H1 (cell line): Measurements from ENCODE around the gene OSBPL6. TPM values are rescaled to one million over a fixed set of nuclear protein-coding genes. Genes with fewer than 3 reads are reported as not detected.

Source experiments
- CTCF ChIA-PET: fragments of 300-600 bp; sonication (Branson Sonifier 250); formaldehyde crosslinking; loops from one replicate; lab custom pipeline; 2021; ENCODE audit not compliant: partially characterized antibody; lab: Charles Lee
- POLR2A ChIA-PET: fragments of 300-600 bp; sonication (Branson Sonifier 250); formaldehyde crosslinking; loops from one replicate; lab custom pipeline; 2021; ENCODE audit warnings: inconsistent platforms; ENCODE audit not compliant: partially characterized antibody; lab: Charles Lee
- DNase-seq, 2 experiments: peaks; one replicate each; pipeline versions ENCODE4 v3.0.0 to v3.0.0-alpha.2; 2010 to 2022; ENCODE audit warnings: low spot score in 2 of 2, low read depth in 1 of 2, mixed read lengths in 1 of 2
- FAIRE-seq: peaks from 2 replicates; lab custom pipeline; 2011; peaks lifted over from hg19 to GRCh38; lab: Jason Lieb, UNC
- H2AFZ ChIP-seq: 2 replicates; pipeline ENCODE4 v1.8.1; 2012; ENCODE audit warnings: low read length, inconsistent platforms
- H2AK5ac ChIP-seq: 2 replicates; pipeline ENCODE4 v1.6.1; 2013; ENCODE audit warnings: low read depth, low read length
- H2BK120ac ChIP-seq: replicated peaks from 2 replicates; pipeline ENCODE3; 2013; ENCODE audit warnings: low read depth, low read length, inconsistent platforms
- H2BK12ac ChIP-seq: 2 replicates; pipeline ENCODE4 v1.6.1; 2013; ENCODE audit warnings: low read depth, low read length
- H2BK15ac ChIP-seq: 2 replicates; pipeline ENCODE4 v1.6.1; 2013; ENCODE audit warnings: low read length
- H2BK20ac ChIP-seq: 2 replicates; pipeline ENCODE4 v1.6.1; 2013; ENCODE audit warnings: low read length
- H2BK5ac ChIP-seq: 2 replicates; pipeline ENCODE4 v1.6.1; 2013; ENCODE audit warnings: low read depth, low read length
- H3K14ac ChIP-seq: 2 replicates; pipeline ENCODE4 v1.6.1; 2013; ENCODE audit warnings: inconsistent platforms; ENCODE audit not compliant: insufficient read length
- H3K18ac ChIP-seq: 2 replicates; pipeline ENCODE4 v1.6.1; 2013; ENCODE audit warnings: low read length; ENCODE audit errors: extremely low read depth
- H3K23ac ChIP-seq: 2 replicates; pipeline ENCODE4 v1.6.1; 2013; ENCODE audit warnings: inconsistent platforms; ENCODE audit not compliant: insufficient read length
- H3K23me2 ChIP-seq: 2 replicates; pipeline ENCODE4 v1.6.1; 2013; ENCODE audit warnings: low read depth, low read length
- H3K27ac ChIP-seq: 2 replicates; pipeline ENCODE4 v1.6.1; 2011; ENCODE audit warnings: low read depth, low read length, inconsistent platforms
- H3K27me3 ChIP-seq, 4 experiments: replicated peaks in 1 of 4; 1 replicate in 1 of 4; 2 replicates in 3 of 4; pipeline versions ENCODE4 v1.6.1 to v1.8.1; 2011 to 2013; ENCODE audit warnings: low read length in 3 of 4, mild to moderate bottlenecking in 3 of 4, inconsistent platforms in 2 of 4, mixed read lengths in 2 of 4, moderate library complexity in 1 of 4; ENCODE audit not compliant: control insufficient read depth in 3 of 4, insufficient read depth in 3 of 4; ENCODE audit errors: extremely low read depth in 1 of 4
- H3K36me3 ChIP-seq, 4 experiments: 2 replicates each; pipeline versions ENCODE4 v1.6.1 to v1.8.1; 2011 to 2013; ENCODE audit warnings: mild to moderate bottlenecking in 4 of 4, low read length in 3 of 4, moderate library complexity in 2 of 4, control low read depth in 1 of 4, inconsistent platforms in 1 of 4; ENCODE audit not compliant: insufficient read depth in 4 of 4, control insufficient read depth in 2 of 4
- H3K4ac ChIP-seq: replicated peaks from 2 replicates; pipeline ENCODE3; 2013; ENCODE audit warnings: low read length, low read depth, mixed read lengths, inconsistent platforms; ENCODE audit not compliant: insufficient read length
- H3K4me1 ChIP-seq, 4 experiments: replicated peaks in 1 of 4; 1 replicate in 1 of 4; 2 replicates in 3 of 4; pipeline versions ENCODE4 v1.6.1 to v1.8.1; 2011 to 2013; ENCODE audit warnings: low read length in 3 of 4, inconsistent platforms in 2 of 4, mixed read lengths in 1 of 4; ENCODE audit not compliant: insufficient read depth in 4 of 4, control insufficient read depth in 3 of 4
- H3K4me2 ChIP-seq, 2 experiments: 2 replicates each; pipeline versions ENCODE4 v1.6.1 to v1.8.1; 2011 to 2013; ENCODE audit warnings: low read depth in 2 of 2, low read length in 2 of 2, control low read depth in 1 of 2, inconsistent platforms in 1 of 2, mild to moderate bottlenecking in 1 of 2; ENCODE audit not compliant: insufficient read depth in 1 of 2
- H3K4me3 ChIP-seq, 4 experiments: fragments of 200-600, 300-600 bp in 1 of 4; sonication (generic), shearing (Covaris generic), sonication (Bioruptor Twin) in 1 of 4; 2 replicates each; pipeline versions ENCODE4 v1.5.1 to v1.8.1; 2011 to 2016; ENCODE audit warnings: low read length in 4 of 4, low read depth in 3 of 4, control low read depth in 2 of 4, inconsistent platforms in 2 of 4, mild to moderate bottlenecking in 2 of 4, mixed read lengths in 1 of 4, moderate library complexity in 1 of 4; ENCODE audit not compliant: insufficient read depth in 2 of 4; ENCODE audit errors: extremely low read depth in 1 of 4
- H3K56ac ChIP-seq: replicated peaks from 2 replicates; pipeline ENCODE3; 2013; ENCODE audit warnings: low read depth, mild to moderate bottlenecking, mixed read lengths, low read length, inconsistent platforms; ENCODE audit not compliant: insufficient read length
- H3K79me1 ChIP-seq: 2 replicates; pipeline ENCODE4 v1.6.1; 2013; ENCODE audit warnings: low read depth, low read length, control low read depth
- H3K79me2 ChIP-seq, 2 experiments: 2 replicates each; pipeline versions ENCODE4 v1.6.1 to v1.8.1; 2012 to 2013; ENCODE audit warnings: low read length in 2 of 2, mild to moderate bottlenecking in 2 of 2, inconsistent platforms in 1 of 2; ENCODE audit not compliant: insufficient read depth in 2 of 2, control insufficient read depth in 1 of 2
- H3K9ac ChIP-seq, 4 experiments: replicated peaks in 1 of 4; 1 replicate in 1 of 4; 2 replicates in 3 of 4; pipeline versions ENCODE4 v1.6.1 to v1.8.1; 2011 to 2013; ENCODE audit warnings: low read depth in 3 of 4, low read length in 3 of 4, control low read depth in 2 of 4, mild to moderate bottlenecking in 2 of 4, moderate library complexity in 2 of 4, inconsistent platforms in 1 of 4; ENCODE audit errors: extremely low read depth in 1 of 4
- H3K9me3 ChIP-seq, 2 experiments: 2 replicates each; pipeline versions ENCODE4 v1.6.1 to v1.8.1; 2012 to 2013; ENCODE audit warnings: mild to moderate bottlenecking in 2 of 2, moderate library complexity in 2 of 2, control low read depth in 1 of 2, inconsistent platforms in 1 of 2, low read depth in 1 of 2, low read length in 1 of 2, mixed read lengths in 1 of 2; ENCODE audit not compliant: insufficient read depth in 2 of 2
- H4K20me1 ChIP-seq, 2 experiments: replicated peaks in 1 of 2; 2 replicates each; pipeline versions ENCODE3 to v1.8.1; 2011 to 2013; ENCODE audit warnings: inconsistent platforms in 2 of 2, low read length in 2 of 2, mild to moderate bottlenecking in 1 of 2; ENCODE audit not compliant: insufficient read depth in 2 of 2, control insufficient read depth in 1 of 2
- H4K5ac ChIP-seq: 2 replicates; pipeline ENCODE4 v1.6.1; 2013; ENCODE audit warnings: low read length, low read depth, mixed read lengths, inconsistent platforms; ENCODE audit not compliant: insufficient read length
- H4K8ac ChIP-seq: 2 replicates; pipeline ENCODE4 v1.8.0; 2013; ENCODE audit warnings: mild to moderate bottlenecking, moderate library complexity, low read length, inconsistent platforms; ENCODE audit not compliant: insufficient read depth; ENCODE audit errors: extremely low read depth
- H4K91ac ChIP-seq: replicated peaks from 2 replicates; pipeline ENCODE3; 2013; ENCODE audit warnings: low read length, mixed read lengths, inconsistent platforms; ENCODE audit not compliant: insufficient read length
- CTBP2 ChIP-seq: IDR thresholded peaks from 2 replicates; pipeline ENCODE4 v1.7.0; 2011; ENCODE audit warnings: borderline replicate concordance, mild to moderate bottlenecking, moderate library complexity, mixed read lengths, low read length; ENCODE audit not compliant: insufficient read depth, insufficient read length
- GTF2F1 ChIP-seq: IDR thresholded peaks from 2 replicates; pipeline ENCODE4 v1.6.1; 2012; ENCODE audit warnings: low read depth, low read length, improper control_type of control experiment, borderline replicate concordance
- JUN ChIP-seq: IDR thresholded peaks from 2 replicates; pipeline ENCODE4 v1.6.1; 2011; ENCODE audit warnings: low read depth, mild to moderate bottlenecking, improper control_type of control experiment, low read length
- KDM5A ChIP-seq: fragments of 200-600 bp; IDR thresholded peaks from 2 replicates; pipeline ENCODE4 v1.7.1; 2012; ENCODE audit warnings: mild to moderate bottlenecking, low read length, inconsistent platforms, mixed read lengths
- SP1 ChIP-seq: IDR thresholded peaks from 2 replicates; pipeline ENCODE4 v1.6.1; 2011; ENCODE audit warnings: low read depth, low read length
- SUZ12 ChIP-seq: fragments of 200-600 bp; sonication (generic); IDR thresholded peaks from 2 replicates; pipeline ENCODE4 v1.6.1; 2012; ENCODE audit warnings: mild to moderate bottlenecking, inconsistent platforms, low read length, moderate library complexity, mixed read lengths
- YY1 ChIP-seq: IDR thresholded peaks from 2 replicates; pipeline ENCODE4 v1.6.1; 2011; ENCODE audit warnings: low read depth, mild to moderate bottlenecking, low read length
- WGBS, 2 experiments: shearing (Covaris generic) in 1 of 2; methylation state at CpG; one replicate each; pipeline versions ENCODE4 v1.1.6 to v1.1.7; 2013 to 2015; ENCODE audit warnings: low lambda C conversion rate in 2 of 2, mixed read lengths in 2 of 2, inconsistent platforms in 1 of 2, low coverage in 1 of 2, missing lambda C conversion rate in 1 of 2; ENCODE audit not compliant: insufficient replicate concordance in 2 of 2, insufficient coverage in 1 of 2, insufficient read length in 1 of 2; ENCODE audit errors: extremely low coverage in 1 of 2, missing lambda C conversion rate in 1 of 2; 5-methylcytosine and 5-hydroxymethylcytosine counted together
- polyA plus RNA-seq, 7 experiments: library from polyadenylated mRNA; depleted of rRNA in 3 of 7; stranded (reverse) in 5 of 7; unstranded in 2 of 7; fragments of >200 nt in 5 of 7; fragments of 200-250 nt in 2 of 7; gene quantifications; 1 replicate in 5 of 7; 2 replicates in 1 of 7; 4 replicates in 1 of 7; pipeline versions ENCODE4 v1.2.1 to v1.2.3, GENCODE V29; 2011 to 2013; ENCODE audit warnings: missing spikeins in 2 of 7, mixed read lengths in 2 of 7
- total RNA-seq: library from RNA; stranded (reverse); fragmentation: NEBNext Ultra II Directional; extraction: Animal tissue kit (Norgen Biotek cat#: 25700); gene quantifications from 2 replicates; pipeline ENCODE4 v1.2.1, GENCODE V29; 2021

The OSBPL6 gene
- total and polyA plus RNA-seq, 2 of the 8 experiments (the other 6 are each of a cell fraction or from before 2014, with no cell fraction given): 1.7 to 5.6 TPM

- Histone ChIP-seq H3K79me1 (no peaks in the 10 kb centered on the region), H2BK20ac (no peak overlapping the region), H3K9ac (no peak overlapping the region), H2BK15ac (no peak overlapping the region), H3K79me2 (no peaks in the 10 kb centered on the region), H3K4me3 (no peak overlapping the region), H3K4me2 (no peak overlapping the region), H2BK120ac (no peak overlapping the region), H4K5ac (no peak overlapping the region), H4K20me1 (no peaks in the 10 kb centered on the region), H3K23me2 (no peaks in the 10 kb centered on the region), H2BK5ac (no peak overlapping the region), H3K27ac (no peak overlapping the region), H3K4me1 (peaks cover 0 to 6% (median 0%) of the 10 kb centered on the region in 4 experiments; a peak in 1 of 7 replicates), H3K9me3 (no peaks in the 10 kb centered on the region), H2AFZ (no peak overlapping the region), H3K18ac (no peak overlapping the region), H2BK12ac (no peak overlapping the region), H4K91ac (no peak overlapping the region), H3K56ac (no peak overlapping the region), H3K36me3 (no peaks in the 10 kb centered on the region; a peak in 1 of 8 replicates), H3K14ac (no peak overlapping the region), H3K4ac (no peak overlapping the region), H2AK5ac (no peak overlapping the region), H3K27me3 (no peaks in the 10 kb centered on the region), H3K23ac (no peak overlapping the region), H4K8ac (no peak overlapping the region)
- FAIRE-seq: no peak
- CTCF ChIA-PET: interaction anchor here (1.0 to 1.3 kb wide), 3 partner anchors 20 to 120 kb away, joined by 3 read pairs; no protein-coding TSS in a partner anchor
- POLR2A ChIA-PET: no interaction called here
- DNase-seq: no peak
- 95% methylated on average over 1 of the region's 1 CpG; no CpG with 5 or more reads in 1 of the 2 experiments for WGBS, 2 experiments
- TF ChIP-seq GTF2F1 (no peak), SUZ12 (no peak), KDM5A (no peak), YY1 (no peak), JUN (no peak), CTBP2 (no peak), SP1 (no peak)
These were observed 90.9 kb downstream of the OSBPL6 start for GRCh38 chr2:178285287-178285615.
